WTC11 (cell line): Measurements from ENCODE around the gene SAPCD2. TPM values are rescaled to one million over a fixed set of nuclear protein-coding genes. Genes with fewer than 3 reads are reported as not detected.

Source experiments
- ATAC-seq: fragments of 200-7000 bp; cut with Tn5 transposase; 2 replicates; pipeline ENCODE4 v1.10.0; 2021; ENCODE audit warnings: mild to moderate bottlenecking, moderate library complexity
- CTCF ChIA-PET: fragments of 300-600 bp; sonication (Branson Sonifier 250); formaldehyde crosslinking; loops from one replicate; lab custom pipeline; 2021; ENCODE audit warnings: antibody characterized with exemption; lab: Charles Lee
- POLR2A ChIA-PET: fragments of 350-600 bp; sonication (Branson Sonifier 250); formaldehyde crosslinking; loops from one replicate; lab custom pipeline; 2021; ENCODE audit warnings: antibody characterized with exemption; lab: Charles Lee
- DNase-seq: peaks from one replicate; pipeline ENCODE4 v3.0.0; 2021; ENCODE audit warnings: low spot score
- H3K27ac Mint-ChIP-seq: 2 replicates; pipeline ENCODE4 v1.8.0; 2021; ENCODE audit warnings: mixed read lengths
- H3K27me3 Mint-ChIP-seq: 2 replicates; pipeline ENCODE4 v1.8.0; 2021; ENCODE audit warnings: low read depth, mild to moderate bottlenecking, moderate library complexity, mixed read lengths
- H3K36me3 Mint-ChIP-seq: 2 replicates; pipeline ENCODE4 v1.8.0; 2021; ENCODE audit warnings: mixed read lengths
- H3K4me1 Mint-ChIP-seq: 2 replicates; pipeline ENCODE4 v1.8.0; 2022; ENCODE audit warnings: mixed read lengths
- H3K4me3 Mint-ChIP-seq: 2 replicates; pipeline ENCODE4 v1.8.0; 2021; ENCODE audit warnings: mild to moderate bottlenecking, moderate library complexity, mixed read lengths
- H3K9me3 Mint-ChIP-seq: 2 replicates; pipeline ENCODE4 v1.8.0; 2021; ENCODE audit warnings: mixed read lengths
- CREB1 ChIP-seq: sonication (generic); formaldehyde crosslinking; IDR thresholded peaks from 2 replicates; pipeline ENCODE4 v1.8.0; 2023; ENCODE audit warnings: mild to moderate bottlenecking, missing genetic modification reagents
- CREM ChIP-seq: sonication (generic); formaldehyde crosslinking; IDR thresholded peaks from 2 replicates; pipeline ENCODE4 v1.8.1; 2022; ENCODE audit warnings: mild to moderate bottlenecking, missing genetic modification reagents, moderate library complexity
- ELF4 ChIP-seq: sonication (generic); formaldehyde crosslinking; IDR thresholded peaks from 2 replicates; pipeline ENCODE4 v1.8.1; 2022; ENCODE audit warnings: low read depth, mild to moderate bottlenecking, moderate library complexity, missing genetic modification reagents
- FOXP1 ChIP-seq: sonication (generic); formaldehyde crosslinking; IDR thresholded peaks from 2 replicates; pipeline ENCODE4 v1.8.0; 2022; ENCODE audit warnings: missing genetic modification reagents, mild to moderate bottlenecking, moderate library complexity, borderline replicate concordance
- GRHL2 ChIP-seq: fragments of 250-450 bp; sonication (Bioruptor Pico); IDR thresholded peaks from 2 replicates; pipeline ENCODE4 v1.8.0; 2022; ENCODE audit warnings: mild to moderate bottlenecking, moderate library complexity; ENCODE audit not compliant: insufficient replicate concordance, severe bottlenecking
- HMGA2 ChIP-seq: fragments of 250-450 bp; sonication (Bioruptor Pico); IDR thresholded peaks from 2 replicates; pipeline ENCODE4 v1.4.0; 2021; ENCODE audit warnings: mild to moderate bottlenecking, moderate library complexity
- JUN ChIP-seq: sonication (generic); formaldehyde crosslinking; IDR thresholded peaks from 2 replicates; pipeline ENCODE4 v1.8.0; 2023; ENCODE audit warnings: mild to moderate bottlenecking, missing genetic modification reagents
- MAX ChIP-seq: sonication (generic); formaldehyde crosslinking; IDR thresholded peaks from 2 replicates; pipeline ENCODE4 v1.8.0; 2022; ENCODE audit warnings: mild to moderate bottlenecking, missing genetic modification reagents
- MYBL2 ChIP-seq: sonication (generic); formaldehyde crosslinking; IDR thresholded peaks from 2 replicates; pipeline ENCODE4 v1.8.1; 2023; ENCODE audit warnings: mild to moderate bottlenecking, moderate library complexity, missing genetic modification reagents
- NR2C2 ChIP-seq: sonication (generic); formaldehyde crosslinking; IDR thresholded peaks from 2 replicates; pipeline ENCODE4 v1.8.0; 2022; ENCODE audit warnings: mild to moderate bottlenecking, missing genetic modification reagents
- RORB ChIP-seq: fragments of 250-450 bp; sonication (Bioruptor Pico); IDR thresholded peaks from 2 replicates; pipeline ENCODE4 v1.9.0; 2021; ENCODE audit warnings: mild to moderate bottlenecking
- SP1 ChIP-seq: sonication (generic); formaldehyde crosslinking; conservative IDR thresholded peaks from 2 replicates; pipeline ENCODE4 v1.8.1; 2022; ENCODE audit warnings: missing genetic modification reagents
- ZBTB21 ChIP-seq: sonication (generic); formaldehyde crosslinking; IDR thresholded peaks from 2 replicates; pipeline ENCODE4 v1.8.1; 2023; ENCODE audit warnings: mild to moderate bottlenecking, missing genetic modification reagents, borderline replicate concordance
- ZMAT4 ChIP-seq: fragments of 250-450 bp; sonication (Bioruptor Pico); IDR thresholded peaks from 2 replicates; pipeline ENCODE4 v1.9.0; 2021; ENCODE audit warnings: mild to moderate bottlenecking
- ZNF138 ChIP-seq: sonication (generic); formaldehyde crosslinking; conservative IDR thresholded peaks from 2 replicates; pipeline ENCODE4 v1.8.1; 2022; ENCODE audit warnings: mild to moderate bottlenecking, moderate library complexity, missing genetic modification reagents
- ZNF263 ChIP-seq: sonication (generic); formaldehyde crosslinking; IDR thresholded peaks from 2 replicates; pipeline ENCODE4 v1.8.1; 2022; ENCODE audit warnings: low read depth, mild to moderate bottlenecking, moderate library complexity, missing genetic modification reagents
- ZNF671 ChIP-seq: fragments of 250-450 bp; sonication (Bioruptor Pico); IDR thresholded peaks from 2 replicates; pipeline ENCODE4 v1.8.0; 2021; ENCODE audit warnings: mild to moderate bottlenecking
- total RNA-seq: library from RNA; stranded (reverse); gene quantifications from 3 replicates; pipeline ENCODE4 v1.2.3, GENCODE V29; 2021
- TF ChIP-seq, protein P1 (sequence below): sonication (generic); formaldehyde crosslinking; IDR thresholded peaks from 2 replicates; pipeline ENCODE4 v1.8.0; 2022; ENCODE audit warnings: mild to moderate bottlenecking, missing genetic modification reagents
- TF ChIP-seq, protein P2 (sequence below): sonication (generic); formaldehyde crosslinking; IDR thresholded peaks from 2 replicates; pipeline ENCODE4 v1.8.1; 2022; ENCODE audit warnings: mild to moderate bottlenecking, moderate library complexity, missing genetic modification reagents
- TF ChIP-seq, protein P3 (sequence below): sonication (generic); formaldehyde crosslinking; IDR thresholded peaks from 2 replicates; pipeline ENCODE4 v1.8.1; 2023; ENCODE audit warnings: mild to moderate bottlenecking, missing genetic modification reagents

SAPCD2 gene
- total RNA-seq, 1 experiment from 2014 or later = 67.0 TPM

- H3K4me1 Mint-ChIP-seq = peaks cover 11% of the 10 kb centered on the region
- H3K27ac Mint-ChIP-seq = no peak overlapping the region
- no peak for ATAC-seq
- CTCF ChIA-PET = interaction anchor here (8.7 kb wide), 1 partner anchor 15 kb away, joined by 177 read pairs; the partner anchor contains the start of gene SAPCD2
- no peaks in the 10 kb centered on the region for H3K36me3 Mint-ChIP-seq
- POLR2A ChIA-PET = no interaction called here
- no peak overlapping the region for H3K4me3 Mint-ChIP-seq
- peaks cover 31% of the 10 kb centered on the region for H3K27me3 Mint-ChIP-seq
- DNase-seq = no peak
- TF ChIP-seq NR2C2 (CRISPR knock-in tag) (no peak), MAX (CRISPR knock-in tag) (no peak)
- H3K9me3 Mint-ChIP-seq = no peaks in the 10 kb centered on the region
Measured at GRCh38 chr9:137082925-137083290, 12.6 kb upstream of the SAPCD2 start.

DNA sequence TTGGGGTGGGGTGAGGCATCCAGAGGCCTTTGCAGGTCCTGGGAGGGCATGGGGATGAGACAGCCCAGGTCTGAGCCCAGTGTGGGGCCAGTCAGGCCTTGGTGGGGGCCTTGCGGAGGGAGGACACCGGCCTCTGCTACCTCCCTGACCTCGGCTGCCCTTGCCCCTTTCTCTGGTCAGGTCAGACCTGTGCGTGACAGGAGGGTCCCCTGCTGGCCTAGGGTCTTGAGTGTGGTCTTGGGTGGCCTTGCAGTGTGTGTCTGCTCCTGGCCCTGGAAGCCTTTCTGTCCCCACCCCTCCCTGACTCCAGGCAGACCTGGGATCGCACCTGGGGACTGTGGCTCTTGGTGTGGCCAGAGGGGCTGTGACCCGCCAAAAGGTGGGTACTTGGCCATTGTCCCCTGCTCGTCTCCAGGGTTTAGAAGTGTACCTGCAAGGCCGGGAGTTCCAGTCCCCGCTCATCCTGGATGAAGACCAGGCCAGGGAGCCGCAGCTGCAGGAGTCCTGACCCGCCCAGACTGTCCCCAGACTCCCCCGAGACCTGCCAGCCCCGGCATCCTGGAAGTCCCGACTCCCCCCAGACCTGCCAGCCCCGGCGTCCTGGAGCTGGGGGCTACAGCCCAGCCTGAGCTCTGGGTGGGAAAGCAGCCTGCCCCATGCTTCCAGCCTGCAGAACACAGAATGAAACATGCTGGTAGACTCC is 12.0 kb upstream of the SAPCD2 start:
- H3K27me3 Mint-ChIP-seq = peaks cover 33% of the 10 kb centered on the region

DNA sequence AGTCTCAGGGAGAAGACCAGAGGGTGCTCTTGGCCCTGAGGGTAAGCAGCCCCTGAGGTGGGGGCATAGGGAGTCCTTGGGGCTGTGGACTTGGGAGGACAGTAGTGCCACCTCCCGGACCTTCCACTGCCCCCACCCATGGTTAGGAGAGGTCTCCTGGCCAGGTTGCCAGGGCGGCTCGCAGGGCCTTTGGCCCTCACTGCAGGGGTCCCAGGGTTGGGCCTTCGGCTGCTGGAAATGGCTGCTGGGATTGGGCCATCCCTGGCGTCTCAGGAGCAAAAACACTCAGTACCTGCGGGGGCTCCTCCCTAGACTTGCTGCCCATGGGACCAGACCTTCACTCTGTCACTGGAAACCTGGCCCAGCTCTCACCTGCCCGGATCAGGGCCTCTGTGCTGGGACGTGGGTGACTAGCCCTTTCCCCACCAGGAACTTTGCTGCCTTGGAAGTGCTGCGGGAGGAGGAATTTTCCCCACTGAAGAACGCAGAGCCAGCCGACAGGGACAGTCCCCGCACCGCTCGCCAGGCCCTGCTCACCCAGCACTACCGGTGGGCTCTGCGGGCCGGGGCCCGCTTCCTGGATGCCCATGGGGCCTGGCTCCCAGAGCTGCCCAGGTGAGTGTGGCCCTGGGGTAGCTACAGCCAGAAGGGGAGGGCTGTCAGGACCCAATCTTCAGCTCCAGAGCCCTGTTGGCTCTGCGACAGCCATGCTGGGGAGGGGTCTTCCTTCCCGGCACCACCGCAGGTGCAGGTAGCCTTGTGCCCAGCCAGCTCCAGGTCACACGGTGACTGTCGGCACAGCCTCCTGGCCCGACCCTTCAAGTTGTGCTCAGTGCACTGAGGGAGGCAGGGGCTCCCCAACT is 10.1 kb upstream of the SAPCD2 start:
- Mint-ChIP-seq H3K27me3 (peaks cover 39% of the 10 kb centered on the region), H3K36me3 (no peaks in the 10 kb centered on the region), H3K4me3 (no peak overlapping the region), H3K4me1 (peaks cover 3% of the 10 kb centered on the region), H3K9me3 (no peaks in the 10 kb centered on the region), H3K27ac (no peak overlapping the region)
- TF ChIP-seq JUN (CRISPR knock-in tag) (no peak), CREM (CRISPR knock-in tag) (no peak), SP1 (CRISPR knock-in tag) (no peak), MYBL2 (CRISPR knock-in tag) (no peak), ZNF671 (no peak), ZMAT4 (CRISPR knock-in tag) (no peak), ZBTB21 (no peak), CREB1 (CRISPR knock-in tag) (no peak), RORB (CRISPR knock-in tag) (no peak)
- ChIA-PET POLR2A (no interaction called here), CTCF (interaction anchor here (1.0 to 3.0 kb wide), 5 partner anchors 10 to 45 kb away, joined by 4 to 11 read pairs (median 7); partner anchors contain the start of gene SAPCD2)
- DNase-seq (no peak), ATAC-seq (no peak)

More for the DNA sequence above, 12.0 kb upstream of the SAPCD2 start:
- Mint-ChIP-seq H3K27ac (no peak overlapping the region), H3K36me3 (no peaks in the 10 kb centered on the region), H3K9me3 (no peaks in the 10 kb centered on the region), H3K4me3 (no peak overlapping the region), H3K4me1 (peaks cover 6% of the 10 kb centered on the region)
- CTCF ChIA-PET = interaction anchor here (0.6 to 8.7 kb wide), 5 partner anchors 12 to 47 kb away, joined by 4 to 177 read pairs (median 10); partner anchors contain the start of gene SAPCD2
- POLR2A ChIA-PET = no interaction called here
- DNase-seq (no peak), ATAC-seq (no peak)
- TF ChIP-seq, protein P1, sequence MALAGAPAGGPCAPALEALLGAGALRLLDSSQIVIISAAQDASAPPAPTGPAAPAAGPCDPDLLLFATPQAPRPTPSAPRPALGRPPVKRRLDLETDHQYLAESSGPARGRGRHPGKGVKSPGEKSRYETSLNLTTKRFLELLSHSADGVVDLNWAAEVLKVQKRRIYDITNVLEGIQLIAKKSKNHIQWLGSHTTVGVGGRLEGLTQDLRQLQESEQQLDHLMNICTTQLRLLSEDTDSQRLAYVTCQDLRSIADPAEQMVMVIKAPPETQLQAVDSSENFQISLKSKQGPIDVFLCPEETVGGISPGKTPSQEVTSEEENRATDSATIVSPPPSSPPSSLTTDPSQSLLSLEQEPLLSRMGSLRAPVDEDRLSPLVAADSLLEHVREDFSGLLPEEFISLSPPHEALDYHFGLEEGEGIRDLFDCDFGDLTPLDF (CRISPR knock-in tag) = no peak
- no peak for TF ChIP-seq FOXP1
- TF ChIP-seq ZNF138 (CRISPR knock-in tag) = no peak
- no peak for TF ChIP-seq HMGA2 (CRISPR knock-in tag)
- no peak for TF ChIP-seq ZMAT4 (CRISPR knock-in tag)
- TF ChIP-seq ELF4 = no peak
- TF ChIP-seq, protein P2, sequence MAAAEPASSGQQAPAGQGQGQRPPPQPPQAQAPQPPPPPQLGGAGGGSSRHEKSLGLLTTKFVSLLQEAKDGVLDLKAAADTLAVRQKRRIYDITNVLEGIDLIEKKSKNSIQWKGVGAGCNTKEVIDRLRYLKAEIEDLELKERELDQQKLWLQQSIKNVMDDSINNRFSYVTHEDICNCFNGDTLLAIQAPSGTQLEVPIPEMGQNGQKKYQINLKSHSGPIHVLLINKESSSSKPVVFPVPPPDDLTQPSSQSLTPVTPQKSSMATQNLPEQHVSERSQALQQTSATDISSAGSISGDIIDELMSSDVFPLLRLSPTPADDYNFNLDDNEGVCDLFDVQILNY = no peak
- TF ChIP-seq, protein P3, sequence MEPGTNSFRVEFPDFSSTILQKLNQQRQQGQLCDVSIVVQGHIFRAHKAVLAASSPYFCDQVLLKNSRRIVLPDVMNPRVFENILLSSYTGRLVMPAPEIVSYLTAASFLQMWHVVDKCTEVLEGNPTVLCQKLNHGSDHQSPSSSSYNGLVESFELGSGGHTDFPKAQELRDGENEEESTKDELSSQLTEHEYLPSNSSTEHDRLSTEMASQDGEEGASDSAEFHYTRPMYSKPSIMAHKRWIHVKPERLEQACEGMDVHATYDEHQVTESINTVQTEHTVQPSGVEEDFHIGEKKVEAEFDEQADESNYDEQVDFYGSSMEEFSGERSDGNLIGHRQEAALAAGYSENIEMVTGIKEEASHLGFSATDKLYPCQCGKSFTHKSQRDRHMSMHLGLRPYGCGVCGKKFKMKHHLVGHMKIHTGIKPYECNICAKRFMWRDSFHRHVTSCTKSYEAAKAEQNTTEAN (CRISPR knock-in tag) = no peak
- TF ChIP-seq GRHL2 (CRISPR knock-in tag) = no peak
- no peak for TF ChIP-seq ZNF263 (CRISPR knock-in tag)
